Loucy (cell line): Measurements from ENCODE around the gene ABHD12.

Source experiments
- H2AFZ ChIP-seq: fragments of 200-600 bp; sonication (generic); 2 replicates; pipeline ENCODE4 v1.6.0; 2016; ENCODE audit warnings: antibody characterized with exemption, mild to moderate bottlenecking, low read length, moderate library complexity
- H3F3A ChIP-seq: fragments of 200-600 bp; 2 replicates; pipeline ENCODE4 v1.6.0; 2016; ENCODE audit warnings: antibody characterized with exemption, low read depth, mild to moderate bottlenecking
- H3K27me3 ChIP-seq: fragments of 200-600 bp; sonication (generic); 2 replicates; pipeline ENCODE4 v1.6.1; 2014; ENCODE audit warnings: low read length, mild to moderate bottlenecking; ENCODE audit not compliant: insufficient read depth, poor library complexity, severe bottlenecking
- H3K36me3 ChIP-seq: fragments of 200-600 bp; sonication (generic); 2 replicates; pipeline ENCODE4 v1.6.1; 2016; ENCODE audit warnings: low read length; ENCODE audit not compliant: insufficient read depth
- H3K4me1 ChIP-seq: fragments of 200-600 bp; sonication (generic); 2 replicates; pipeline ENCODE4 v1.5.1; 2014; ENCODE audit warnings: low read length, mild to moderate bottlenecking; ENCODE audit not compliant: insufficient read depth, poor library complexity, severe bottlenecking
- H3K4me2 ChIP-seq: fragments of 200-600 bp; sonication (generic); 2 replicates; pipeline ENCODE4 v1.6.0; 2014; ENCODE audit warnings: antibody characterized with exemption, low read length, low read depth, mild to moderate bottlenecking; ENCODE audit not compliant: poor library complexity, severe bottlenecking
- H3K4me3 ChIP-seq: fragments of 200-600 bp; sonication (generic); 2 replicates; pipeline ENCODE4 v1.5.1; 2014; ENCODE audit warnings: low read length, mild to moderate bottlenecking, mixed read lengths; ENCODE audit not compliant: poor library complexity, severe bottlenecking
- H3K79me2 ChIP-seq: fragments of 200-600 bp; sonication (generic); 2 replicates; pipeline ENCODE4 v1.6.1; 2014; ENCODE audit warnings: low read length; ENCODE audit not compliant: insufficient read depth
- H3K9ac ChIP-seq: fragments of 200-600 bp; sonication (generic); 2 replicates; pipeline ENCODE4 v1.6.0; 2014; ENCODE audit warnings: mild to moderate bottlenecking, low read depth, low read length, moderate library complexity; ENCODE audit not compliant: poor library complexity, severe bottlenecking
- H3K9me2 ChIP-seq: fragments of 200-600 bp; sonication (generic); replicated peaks from 2 replicates; pipeline ENCODE4 v1.6.1; 2016; ENCODE audit warnings: low read depth, low read length, mixed read lengths
- H3K9me3 ChIP-seq: fragments of 200-600 bp; sonication (generic); 2 replicates; pipeline ENCODE4 v1.6.1; 2014; ENCODE audit warnings: mild to moderate bottlenecking, antibody characterized with exemption, low read length, low read depth; ENCODE audit not compliant: insufficient read depth
- H4K20me1 ChIP-seq: fragments of 200-600 bp; sonication (generic); 2 replicates; pipeline ENCODE4 v1.6.0; 2014; ENCODE audit warnings: antibody characterized with exemption, low read length, mild to moderate bottlenecking; ENCODE audit not compliant: insufficient read depth, poor library complexity, severe bottlenecking
- CTCF ChIP-seq: fragments of 200-600 bp; sonication (generic); conservative IDR thresholded peaks from 2 replicates; pipeline ENCODE4 v1.5.1; 2014; ENCODE audit warnings: mild to moderate bottlenecking, antibody characterized with exemption, low read length
- EZH2phosphoT487 ChIP-seq: fragments of 200-600 bp; IDR thresholded peaks from 2 replicates; pipeline ENCODE4 v1.6.1; 2018; ENCODE audit warnings: antibody characterized with exemption, mild to moderate bottlenecking, moderate library complexity, borderline replicate concordance

The ABHD12 gene

GRCh38 chr20:25308671-25309394 lies 81.8 kb downstream of the ABHD12 start:
- Histone ChIP-seq H3K4me2 (no peak overlapping the region), H3K4me3 (no peak overlapping the region), H2AFZ (no peak overlapping the region)

DNA sequence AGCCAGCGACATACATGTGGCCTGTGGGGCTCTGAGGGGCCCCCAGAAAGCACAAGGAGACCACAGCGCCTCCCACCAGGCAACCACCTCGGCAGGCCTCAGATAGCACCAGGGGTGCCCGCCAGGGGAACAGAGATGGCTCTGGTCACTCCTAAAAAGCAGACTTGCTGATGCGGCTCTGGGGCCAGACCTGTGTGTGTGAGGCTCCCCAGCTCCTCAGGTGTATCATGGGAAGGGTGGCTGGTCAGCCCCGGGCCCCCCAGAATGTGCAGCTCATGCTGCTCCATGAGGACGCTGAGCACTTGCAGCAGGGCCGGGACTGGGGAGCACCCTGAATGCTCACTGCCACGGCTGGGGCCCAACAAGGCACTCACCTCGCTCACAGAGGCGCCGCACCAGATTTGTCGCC lies 82.5 kb downstream of the ABHD12 start:
- no peak overlapping the region for H3K9ac ChIP-seq
- no peaks in the 10 kb centered on the region for H3K9me2 ChIP-seq
- TF ChIP-seq EZH2phosphoT487 (no peak), CTCF (no peak)
- H4K20me1 ChIP-seq, result no peaks in the 10 kb centered on the region
- H3F3A ChIP-seq, result no peaks in the 10 kb centered on the region
- no peak overlapping the region for H2AFZ ChIP-seq
- H3K4me3 ChIP-seq, result no peak overlapping the region
- H3K27me3 ChIP-seq, result no peaks in the 10 kb centered on the region
- H3K9me3 ChIP-seq, result no peaks in the 10 kb centered on the region
- H3K4me2 ChIP-seq, result no peak overlapping the region
- H3K79me2 ChIP-seq, result no peaks in the 10 kb centered on the region
- H3K4me1 ChIP-seq, result peaks cover 9% of the 10 kb centered on the region
- peaks cover 16% of the 10 kb centered on the region; the same call in 1 of the 2 replicates for H3K36me3 ChIP-seq

More at GRCh38 chr20:25308671-25309394, 81.8 kb downstream of the ABHD12 start:
- H3K9ac ChIP-seq, result no peak overlapping the region
- H3F3A ChIP-seq, result no peaks in the 10 kb centered on the region
- peaks cover 9% of the 10 kb centered on the region for H3K4me1 ChIP-seq
- no peaks in the 10 kb centered on the region for H3K9me2 ChIP-seq
- H3K36me3 ChIP-seq, result peaks cover 16% of the 10 kb centered on the region; the same call in 1 of the 2 replicates
- H4K20me1 ChIP-seq, result no peaks in the 10 kb centered on the region
- no peaks in the 10 kb centered on the region for H3K9me3 ChIP-seq
- TF ChIP-seq CTCF (no peak), EZH2phosphoT487 (no peak)
- H3K79me2 ChIP-seq, result no peaks in the 10 kb centered on the region
- no peaks in the 10 kb centered on the region for H3K27me3 ChIP-seq

GRCh38 chr20:25306991-25307903 lies 83.4 kb downstream of the ABHD12 start:
- H3K4me3 ChIP-seq, result no peak overlapping the region
- peaks cover 16% of the 10 kb centered on the region; the same call in 1 of the 2 replicates for H3K36me3 ChIP-seq
- TF ChIP-seq EZH2phosphoT487 (no peak), CTCF (no peak)
- no peaks in the 10 kb centered on the region for H3K9me2 ChIP-seq
- H3K79me2 ChIP-seq, result no peaks in the 10 kb centered on the region
- no peak overlapping the region for H3K9ac ChIP-seq
- no peaks in the 10 kb centered on the region for H3K27me3 ChIP-seq
- no peaks in the 10 kb centered on the region for H3F3A ChIP-seq
- no peaks in the 10 kb centered on the region for H4K20me1 ChIP-seq
- H2AFZ ChIP-seq, result no peak overlapping the region
- H3K9me3 ChIP-seq, result no peaks in the 10 kb centered on the region
- no peak overlapping the region for H3K4me2 ChIP-seq
- H3K4me1 ChIP-seq, result peaks cover 9% of the 10 kb centered on the region
